B cell (primary cell): Measurements from ENCODE around the gene PRDM5. TPM values are rescaled to one million over a fixed set of nuclear protein-coding genes. Genes with fewer than 3 reads are reported as not detected.

Experiments
- ATAC-seq: fragments of 200-7000 bp; cut with Tn5 transposase; one replicate; pipeline ENCODE4 v1.10.0; 2021; ENCODE audit warnings: low read depth, mild to moderate bottlenecking, moderate number of reproducible peaks, moderate library complexity
- CTCF ChIA-PET: fragments of 350-600 bp; sonication (Branson Sonifier 250); formaldehyde crosslinking; loops from one replicate; lab custom pipeline; 2021; ENCODE audit warnings: antibody characterized with exemption, inconsistent platforms; lab: Charles Lee
- POLR2A ChIA-PET: fragments of 350-600 bp; sonication (Branson Sonifier 250); formaldehyde crosslinking; loops from one replicate; lab custom pipeline; 2021; ENCODE audit warnings: antibody characterized with exemption; lab: Charles Lee
- DNase-seq: peaks from one replicate; pipeline ENCODE4 v3.0.0; 2013
- H2AFZ ChIP-seq: 2 replicates; pipeline ENCODE4 v1.6.1; 2012; ENCODE audit warnings: mild to moderate bottlenecking, low read depth, low read length; ENCODE audit not compliant: insufficient read depth, poor library complexity, severe bottlenecking
- H3K27ac ChIP-seq, 2 donors: 1 replicate in 1 of 2; 2 replicates in 1 of 2; pipeline ENCODE4 v1.5.1; 2012 to 2013; ENCODE audit warnings: low read length in 2 of 2, mild to moderate bottlenecking in 2 of 2, moderate library complexity in 1 of 2
- H3K27me3 ChIP-seq, 4 experiments: fragments of 200-600 bp in 1 of 4; sonication (generic) in 1 of 4; replicated peaks in 1 of 4; 1 replicate in 2 of 4; 2 replicates in 2 of 4; pipeline versions ENCODE4 v1.6.1 to v1.7.0; 2013 to 2016; ENCODE audit warnings: low read length in 3 of 4, mild to moderate bottlenecking in 2 of 4, mixed read lengths in 1 of 4, moderate library complexity in 1 of 4; ENCODE audit not compliant: insufficient read depth in 4 of 4, control insufficient read depth in 3 of 4; ENCODE audit errors: control extremely low read depth in 1 of 4
- H3K36me3 ChIP-seq, 2 experiments: replicated peaks in 1 of 2; 1 replicate in 1 of 2; 2 replicates in 1 of 2; pipeline versions ENCODE4 v1.6.1 to v1.7.1; 2013; ENCODE audit warnings: low read length in 1 of 2; ENCODE audit not compliant: insufficient read depth in 2 of 2, control insufficient read depth in 1 of 2; ENCODE audit errors: control extremely low read depth in 1 of 2, extremely low read depth in 1 of 2
- H3K4me1 ChIP-seq, 2 donors: fragments of 200-600 bp in 1 of 2; sonication (generic) in 1 of 2; 1 replicate in 1 of 2; 2 replicates in 1 of 2; pipeline versions ENCODE4 v1.5.1 to v1.6.1; 2013 to 2017; ENCODE audit warnings: low read length in 2 of 2; ENCODE audit not compliant: control insufficient read depth in 2 of 2, insufficient read depth in 2 of 2
- H3K4me2 ChIP-seq: replicated peaks from 2 replicates; pipeline ENCODE3; 2012; ENCODE audit warnings: mild to moderate bottlenecking, low read depth, low read length; ENCODE audit not compliant: poor library complexity, severe bottlenecking
- H3K4me3 ChIP-seq, 5 experiments: fragments of 200-600 bp in 1 of 5; sonication (generic) in 1 of 5; 1 replicate in 3 of 5; 2 replicates in 2 of 5; pipeline versions ENCODE4 v1.5.1 to v1.7.0; 2011 to 2016; ENCODE audit warnings: low read length in 4 of 5, mild to moderate bottlenecking in 4 of 5, low read depth in 2 of 5, control low read depth in 1 of 5, moderate library complexity in 1 of 5; ENCODE audit not compliant: insufficient read depth in 1 of 5; ENCODE audit errors: control extremely low read depth in 1 of 5, extremely low read depth in 1 of 5
- H3K79me2 ChIP-seq: fragments of 200-600 bp; sonication (generic); one replicate; pipeline ENCODE4 v1.6.0; 2016; ENCODE audit warnings: low read length; ENCODE audit not compliant: control insufficient read depth, insufficient read depth
- H3K9ac ChIP-seq: fragments of 200-600 bp; sonication (generic); 2 replicates; pipeline ENCODE4 v1.6.1; 2017; ENCODE audit warnings: mild to moderate bottlenecking, low read length, moderate library complexity
- H3K9me3 ChIP-seq, 3 donors: one replicate each; pipeline versions ENCODE4 v1.6.1 to v1.7.1; 2013; ENCODE audit warnings: low read length in 2 of 3; ENCODE audit not compliant: control insufficient read depth in 2 of 3, insufficient read depth in 1 of 3; ENCODE audit errors: control extremely low read depth in 1 of 3
- H4K20me1 ChIP-seq: 2 replicates; pipeline ENCODE4 v1.6.0; 2012; ENCODE audit warnings: mild to moderate bottlenecking, low read length; ENCODE audit not compliant: insufficient read depth, control insufficient read depth, poor library complexity, severe bottlenecking
- H3K27ac Mint-ChIP-seq: one replicate; pipeline ENCODE4 v1.8.0; 2021; ENCODE audit warnings: mixed read lengths
- H3K27me3 Mint-ChIP-seq: one replicate; pipeline ENCODE4 v1.8.0; 2021; ENCODE audit warnings: mixed read lengths
- H3K4me1 Mint-ChIP-seq: one replicate; pipeline ENCODE4 v1.8.0; 2021; ENCODE audit warnings: mixed read lengths
- H3K4me3 Mint-ChIP-seq: one replicate; pipeline ENCODE4 v1.8.0; 2021; ENCODE audit warnings: mixed read lengths
- H3K9me3 Mint-ChIP-seq: one replicate; pipeline ENCODE4 v1.8.0; 2022; ENCODE audit warnings: mixed read lengths; ENCODE audit not compliant: insufficient read depth
- EZH2 ChIP-seq: IDR thresholded peaks from 2 replicates; pipeline ENCODE4 v1.6.1; 2012; ENCODE audit warnings: borderline replicate concordance, low read depth, mild to moderate bottlenecking, moderate library complexity, low read length; ENCODE audit not compliant: insufficient read depth, poor library complexity, severe bottlenecking
- whole genome bisulfite sequencing: methylation state at CpG from one replicate; pipeline ENCODE4 v1.1.5; 2013; ENCODE audit warnings: missing lambda C conversion rate; ENCODE audit not compliant: insufficient coverage; 5-methylcytosine and 5-hydroxymethylcytosine counted together
- intact Hi-C: fragments of 100-400 bp; cut with micrococcal nuclease; formaldehyde crosslinking; loops from one replicate; pipeline ENCODE4 v1.10.0; 2022
- polyA plus RNA-seq: library from polyadenylated mRNA; depleted of rRNA; stranded (reverse); fragments of >200 nt; gene quantifications from 2 replicates; pipeline ENCODE4 v1.2.3, GENCODE V29; 2012
- total RNA-seq, 2 donors: library from RNA; stranded (reverse); fragments of 120-200 nt in 1 of 2; gene quantifications; 1 replicate in 1 of 2; 2 replicates in 1 of 2; pipeline versions ENCODE4 v1.2.3 to v1.2.4, GENCODE V29; 2013 to 2022
- TF ChIP-seq, protein P1 (sequence below): fragments of 200-600 bp; IDR thresholded peaks from one replicate; pipeline ENCODE4 v1.8.0; 2022; ENCODE audit warnings: antibody characterized with exemption, mild to moderate bottlenecking

Gene PRDM5
- total and polyA plus RNA-seq, 2 donors (not counting 1 experiment from before 2014, with no cell fraction given), result not detected

DNA sequence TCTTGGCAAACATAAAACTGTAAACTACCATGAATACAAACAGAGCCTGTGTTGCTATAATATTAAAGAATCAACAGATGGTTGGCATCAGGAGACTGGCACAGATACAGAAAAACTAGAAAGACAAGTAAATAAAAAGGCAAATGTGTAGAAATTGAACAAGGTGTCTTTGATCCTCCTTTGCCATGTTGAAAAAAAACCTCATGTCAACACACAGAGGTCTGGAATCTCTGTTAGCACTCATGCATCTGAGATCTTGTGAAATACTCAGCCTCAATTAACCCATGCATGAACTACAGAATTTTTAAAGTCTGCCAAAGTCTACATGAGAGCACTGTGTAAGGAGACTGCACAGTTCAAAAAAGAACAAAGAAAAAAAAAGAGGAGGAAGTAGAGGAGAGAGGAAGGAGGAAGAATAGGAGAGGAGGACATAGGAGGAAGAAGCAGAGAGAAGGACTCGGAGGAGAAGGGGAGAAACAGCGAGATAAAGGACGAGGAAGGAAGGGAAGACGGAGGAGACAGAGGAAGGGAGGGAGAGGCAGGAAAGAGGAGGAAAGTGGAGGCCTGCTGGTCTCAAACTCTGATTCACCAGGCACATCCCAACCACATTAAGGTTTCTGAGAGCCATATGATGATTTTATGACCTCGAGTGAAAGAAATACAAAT lies 52.8 kb downstream of the PRDM5 start:
- Histone ChIP-seq H3K36me3 (no peaks in the 10 kb centered on the region), H3K79me2 (no peaks in the 10 kb centered on the region), H4K20me1 (no peaks in the 10 kb centered on the region), H3K27ac (no peak overlapping the region), H3K4me1 (no peaks in the 10 kb centered on the region), H3K9ac (no peak overlapping the region), H3K9me3 (no peaks in the 10 kb centered on the region), H3K4me3 (no peak overlapping the region), H2AFZ (no peak overlapping the region), H3K4me2 (no peak overlapping the region), H3K27me3 (no peaks in the 10 kb centered on the region)
- no peak for DNase-seq
- H3K4me1 Mint-ChIP-seq, result no peaks in the 10 kb centered on the region
- ChIA-PET CTCF (no interaction called here), POLR2A (no interaction called here)
- H3K4me3 Mint-ChIP-seq, result no peak overlapping the region
- H3K9me3 Mint-ChIP-seq, result no peaks in the 10 kb centered on the region
- H3K27me3 Mint-ChIP-seq, result no peaks in the 10 kb centered on the region
- 91% methylated on average over 1 of the region's 5 CpGs for WGBS
- no peak for ATAC-seq
- H3K27ac Mint-ChIP-seq, result no peak overlapping the region
- TF ChIP-seq, protein P1, sequence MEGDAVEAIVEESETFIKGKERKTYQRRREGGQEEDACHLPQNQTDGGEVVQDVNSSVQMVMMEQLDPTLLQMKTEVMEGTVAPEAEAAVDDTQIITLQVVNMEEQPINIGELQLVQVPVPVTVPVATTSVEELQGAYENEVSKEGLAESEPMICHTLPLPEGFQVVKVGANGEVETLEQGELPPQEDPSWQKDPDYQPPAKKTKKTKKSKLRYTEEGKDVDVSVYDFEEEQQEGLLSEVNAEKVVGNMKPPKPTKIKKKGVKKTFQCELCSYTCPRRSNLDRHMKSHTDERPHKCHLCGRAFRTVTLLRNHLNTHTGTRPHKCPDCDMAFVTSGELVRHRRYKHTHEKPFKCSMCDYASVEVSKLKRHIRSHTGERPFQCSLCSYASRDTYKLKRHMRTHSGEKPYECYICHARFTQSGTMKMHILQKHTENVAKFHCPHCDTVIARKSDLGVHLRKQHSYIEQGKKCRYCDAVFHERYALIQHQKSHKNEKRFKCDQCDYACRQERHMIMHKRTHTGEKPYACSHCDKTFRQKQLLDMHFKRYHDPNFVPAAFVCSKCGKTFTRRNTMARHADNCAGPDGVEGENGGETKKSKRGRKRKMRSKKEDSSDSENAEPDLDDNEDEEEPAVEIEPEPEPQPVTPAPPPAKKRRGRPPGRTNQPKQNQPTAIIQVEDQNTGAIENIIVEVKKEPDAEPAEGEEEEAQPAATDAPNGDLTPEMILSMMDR, result no peak
- intact Hi-C loops, result no loop called here

DNA sequence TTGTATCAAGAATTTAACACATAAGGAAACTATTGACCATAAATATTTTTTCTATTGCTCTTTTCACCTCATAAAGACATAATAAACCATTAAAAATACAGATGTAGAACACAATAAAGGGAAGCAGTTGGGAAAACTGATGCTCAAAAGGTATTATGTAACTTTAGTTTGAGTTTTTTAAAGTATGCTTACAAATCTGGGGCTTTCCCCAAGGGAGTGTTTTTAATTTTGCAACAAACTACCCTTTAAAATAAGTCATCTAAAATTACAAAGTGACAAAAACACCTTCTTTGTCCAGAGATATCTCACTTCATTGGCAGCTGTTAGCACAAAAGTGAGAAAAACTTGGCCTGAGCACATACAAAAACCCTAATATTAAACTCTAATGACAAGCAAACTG lies 55.0 kb downstream of the PRDM5 start:
- ATAC-seq, result no peak
- Histone ChIP-seq H3K4me1 (no peaks in the 10 kb centered on the region), H3K27ac (no peak overlapping the region), H3K9me3 (no peaks in the 10 kb centered on the region), H2AFZ (no peak overlapping the region), H3K4me2 (no peak overlapping the region), H4K20me1 (no peaks in the 10 kb centered on the region), H3K79me2 (no peaks in the 10 kb centered on the region), H3K4me3 (no peak overlapping the region), H3K9ac (no peak overlapping the region), H3K36me3 (no peaks in the 10 kb centered on the region), H3K27me3 (no peaks in the 10 kb centered on the region)
- CTCF ChIA-PET, result no interaction called here
- Mint-ChIP-seq H3K4me1 (no peaks in the 10 kb centered on the region), H3K27ac (no peak overlapping the region), H3K4me3 (no peak overlapping the region), H3K27me3 (no peaks in the 10 kb centered on the region), H3K9me3 (no peaks in the 10 kb centered on the region)
- intact Hi-C loops, result no loop called here
- DNase-seq, result no peak
- POLR2A ChIA-PET, result no interaction called here
- TF ChIP-seq EZH2, result no peak
- TF ChIP-seq, protein P1, result no peak
